GM06990 (cell line): Measurements from ENCODE around the gene ZNF384.
"Not testable (repeated sequence)": the region's sequence is repeated elsewhere in the genome, so short reads cannot be mapped to it uniquely, and the experiment has no call there.

ENCODE experiments used
- DNase-seq: peaks from one replicate; pipeline ENCODE4 v3.0.0-alpha.2; 2011; ENCODE audit not compliant: insufficient read length; ENCODE audit errors: extremely low read depth
- H3K27me3 ChIP-seq: replicated peaks from 2 replicates; pipeline ENCODE4 v1.6.0; 2011; ENCODE audit warnings: low read length; ENCODE audit not compliant: control insufficient read depth, insufficient read depth
- H3K36me3 ChIP-seq: 2 replicates; pipeline ENCODE4 v1.5.1; 2011; ENCODE audit warnings: low read length; ENCODE audit not compliant: control insufficient read depth, insufficient read depth
- H3K4me3 ChIP-seq: replicated peaks from 2 replicates; pipeline ENCODE4 v1.5.1; 2011; ENCODE audit warnings: low read depth, mild to moderate bottlenecking, control low read depth, low read length
- CTCF ChIP-seq: IDR thresholded peaks from 2 replicates; pipeline ENCODE4 v1.5.1; 2011; ENCODE audit warnings: low read length, control low read depth, mild to moderate bottlenecking, inconsistent platforms; ENCODE audit not compliant: insufficient read depth, poor library complexity, severe bottlenecking

ZNF384 gene

DNA sequence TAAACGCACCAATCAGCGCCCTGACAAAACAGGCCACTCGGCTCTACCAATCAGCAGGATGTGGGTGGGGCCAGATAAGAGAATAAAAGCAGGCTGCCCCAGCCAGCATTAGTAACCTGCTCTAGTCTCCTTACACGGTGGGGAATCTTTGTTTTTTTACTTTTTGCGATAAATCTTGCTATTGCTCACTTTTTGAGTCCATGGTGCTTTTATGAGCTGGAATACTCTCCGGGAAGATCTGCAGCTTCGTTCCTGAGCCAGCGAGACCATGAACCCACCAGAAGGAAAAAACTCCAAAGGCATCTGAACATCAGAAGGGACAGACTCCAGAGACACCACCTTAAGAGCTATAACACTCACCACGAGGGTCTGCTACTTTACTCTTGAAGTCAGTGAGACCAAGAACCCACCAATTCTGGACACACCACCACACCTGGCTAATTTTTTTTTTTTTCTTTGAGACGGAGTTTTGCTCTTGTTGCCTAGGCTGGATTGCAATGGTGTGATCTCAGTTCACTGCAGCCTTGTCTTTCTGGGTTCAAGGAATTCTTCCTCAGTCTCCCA lies 27.8 kb upstream of the ZNF384 start:
- DNase-seq: no peak
- Histone ChIP-seq H3K36me3 (no peaks in the 10 kb centered on the region), H3K27me3 (no peaks in the 10 kb centered on the region), H3K4me3 (no peak overlapping the region)
- TF ChIP-seq CTCF: no peak

DNA sequence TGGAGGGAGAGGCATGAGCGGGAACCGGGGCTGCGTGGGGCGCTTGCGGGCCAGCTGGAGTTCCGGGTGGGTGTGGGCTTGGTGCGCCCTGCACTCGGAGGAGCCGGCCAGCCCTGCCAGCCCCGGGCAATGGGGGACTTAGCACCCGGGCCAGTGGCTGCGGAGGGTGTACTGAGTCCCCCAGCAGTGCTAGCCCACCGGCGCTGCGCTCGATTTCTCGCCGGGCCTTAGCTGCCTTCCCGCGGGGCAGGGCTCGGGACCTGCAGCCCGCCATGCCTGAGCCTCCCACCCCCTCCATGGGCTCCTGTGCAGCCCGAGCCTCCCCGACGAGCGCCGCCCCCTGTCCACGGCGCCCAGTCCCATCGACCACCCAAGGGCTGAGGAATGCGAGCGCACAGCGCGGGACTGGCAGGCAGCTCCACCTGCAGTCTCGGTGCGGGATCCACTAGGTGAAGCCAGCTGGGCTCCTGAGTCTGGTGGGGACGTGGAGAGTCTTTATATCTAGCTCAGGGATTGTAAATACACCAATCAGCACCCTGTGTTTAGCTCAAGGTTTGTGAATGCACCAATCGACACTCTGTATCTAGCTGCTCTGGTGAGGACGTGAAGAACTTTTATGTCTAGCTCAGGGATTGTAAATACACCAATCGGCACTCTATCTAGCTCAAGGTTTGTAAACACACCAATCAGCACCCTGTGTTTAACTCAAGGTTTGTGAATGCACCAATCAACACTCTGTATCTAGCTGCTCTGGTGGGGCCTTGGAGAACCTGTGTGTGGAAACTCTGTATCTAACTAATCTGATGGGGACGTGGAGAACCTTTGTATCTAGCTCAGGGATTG lies 27.1 kb upstream of the ZNF384 start:
- not testable (repeated sequence) for H3K4me3 ChIP-seq, DNase-seq, H3K27me3 ChIP-seq, H3K36me3 ChIP-seq

DNA sequence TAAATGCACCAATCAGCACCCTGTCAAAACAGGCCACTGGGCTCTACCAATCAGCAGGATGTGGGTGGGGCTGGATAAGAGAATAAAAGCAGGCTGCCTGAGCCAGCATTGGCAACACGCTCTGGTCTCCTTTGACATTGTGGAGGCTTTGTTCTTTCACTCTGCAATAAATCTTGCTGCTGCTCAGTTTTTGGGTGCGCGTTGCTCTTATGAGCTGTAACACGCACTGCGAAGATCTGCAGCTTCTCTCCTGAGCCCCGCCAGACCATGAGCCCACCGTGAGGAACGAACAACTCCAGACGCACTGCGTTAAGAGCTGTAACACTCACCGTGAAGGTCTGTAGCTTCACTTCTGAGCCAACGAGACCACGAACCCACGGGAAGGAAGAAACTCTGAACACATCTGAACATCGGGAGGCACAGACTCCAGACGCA lies 19.8 kb upstream of the ZNF384 start:
- Histone ChIP-seq H3K27me3 (no peaks in the 10 kb centered on the region), H3K4me3 (no peak overlapping the region), H3K36me3 (no peaks in the 10 kb centered on the region)
- DNase-seq: no peak
- TF ChIP-seq CTCF: no peak

DNA sequence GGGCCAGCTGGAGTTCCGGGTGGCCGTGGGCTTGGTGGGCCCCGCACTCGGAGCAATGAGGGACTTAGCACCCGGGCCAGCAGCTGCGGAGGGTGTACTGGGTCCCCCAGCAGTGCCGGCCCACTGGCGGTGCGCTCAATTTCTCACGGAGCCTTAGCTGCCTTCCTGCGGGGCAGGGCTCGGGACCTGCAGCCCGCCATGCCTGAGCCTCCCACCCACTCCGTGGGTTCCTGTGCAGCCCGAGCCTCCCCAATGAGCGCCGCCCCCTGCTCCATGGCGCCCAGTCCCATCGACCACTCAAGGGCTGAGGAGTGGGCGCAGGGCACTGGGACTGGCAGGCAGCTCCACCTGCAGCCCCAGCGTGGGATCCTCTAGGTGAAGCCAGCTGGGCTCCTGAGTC lies 19.2 kb upstream of the ZNF384 start:
- DNase-seq: not testable (repeated sequence)

DNA sequence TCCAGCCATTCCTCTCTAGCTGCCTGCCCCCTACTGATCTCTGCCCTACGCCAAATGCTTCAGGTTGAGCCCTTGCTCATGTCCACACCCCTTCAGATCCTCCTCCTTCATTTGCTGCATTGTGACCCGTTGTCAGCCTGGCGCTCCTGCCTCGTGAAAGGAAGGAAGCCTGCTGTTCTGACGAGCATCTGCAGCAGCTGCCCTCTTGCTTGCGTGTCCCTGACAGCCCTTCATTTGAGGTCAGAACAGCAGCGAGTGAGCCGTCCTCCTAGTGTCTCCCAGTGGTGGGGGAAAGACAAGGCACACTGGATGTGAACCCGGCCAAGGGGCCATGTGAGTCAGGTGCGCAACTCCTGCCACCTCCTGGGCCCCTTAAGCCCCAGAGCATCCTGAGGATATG lies 14.5 kb upstream of the ZNF384 start:
- no peak overlapping the region for H3K4me3 ChIP-seq
- no peaks in the 10 kb centered on the region for H3K36me3 ChIP-seq
- no peak for DNase-seq
- peak; percentile 4 for TF ChIP-seq CTCF
- H3K27me3 ChIP-seq: peaks cover 1% of the 10 kb centered on the region

More for the DNA sequence above, 19.2 kb upstream of the ZNF384 start:
- not testable (repeated sequence) for H3K27me3 ChIP-seq, H3K4me3 ChIP-seq, H3K36me3 ChIP-seq

- DNase-seq: no peak
- Histone ChIP-seq H3K27me3 (peaks cover 1% of the 10 kb centered on the region), H3K4me3 (no peak overlapping the region), H3K36me3 (no peaks in the 10 kb centered on the region)
- TF ChIP-seq CTCF: no peak
Measured at GRCh38 chr12:6701078-6701768, 12.0 kb upstream of the ZNF384 start.
